ENCODE measurements around the gene ST3GAL4.

DNA sequence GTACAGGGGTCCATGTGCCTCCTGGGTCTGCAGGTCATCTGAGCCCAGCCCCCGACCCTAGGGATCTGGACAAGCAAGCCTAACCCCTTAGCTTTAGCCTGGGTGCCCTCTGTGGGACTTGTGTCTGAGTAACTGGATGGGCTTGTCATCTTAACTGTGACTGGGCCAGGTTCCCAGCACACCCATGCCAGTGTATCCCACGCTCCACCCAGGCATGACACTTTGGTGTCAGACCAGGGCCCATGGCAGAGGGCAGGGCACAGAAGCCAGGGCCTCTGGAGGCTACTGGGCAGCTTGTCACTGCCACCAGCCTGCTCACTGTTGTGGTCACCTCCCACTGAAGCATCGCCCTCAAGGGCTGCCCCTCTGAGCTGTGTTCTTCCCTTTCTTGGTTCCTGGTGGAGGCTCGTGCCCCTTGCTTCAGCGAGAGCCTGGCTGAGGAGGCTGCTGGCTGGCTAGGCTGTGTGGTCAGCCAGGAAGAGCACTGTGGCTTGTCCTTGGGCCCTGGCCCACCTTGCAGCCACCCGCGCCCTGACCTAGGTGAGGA is 80.8 kb downstream of the ST3GAL4 start:
- TF ChIP-seq, protein P1, sequence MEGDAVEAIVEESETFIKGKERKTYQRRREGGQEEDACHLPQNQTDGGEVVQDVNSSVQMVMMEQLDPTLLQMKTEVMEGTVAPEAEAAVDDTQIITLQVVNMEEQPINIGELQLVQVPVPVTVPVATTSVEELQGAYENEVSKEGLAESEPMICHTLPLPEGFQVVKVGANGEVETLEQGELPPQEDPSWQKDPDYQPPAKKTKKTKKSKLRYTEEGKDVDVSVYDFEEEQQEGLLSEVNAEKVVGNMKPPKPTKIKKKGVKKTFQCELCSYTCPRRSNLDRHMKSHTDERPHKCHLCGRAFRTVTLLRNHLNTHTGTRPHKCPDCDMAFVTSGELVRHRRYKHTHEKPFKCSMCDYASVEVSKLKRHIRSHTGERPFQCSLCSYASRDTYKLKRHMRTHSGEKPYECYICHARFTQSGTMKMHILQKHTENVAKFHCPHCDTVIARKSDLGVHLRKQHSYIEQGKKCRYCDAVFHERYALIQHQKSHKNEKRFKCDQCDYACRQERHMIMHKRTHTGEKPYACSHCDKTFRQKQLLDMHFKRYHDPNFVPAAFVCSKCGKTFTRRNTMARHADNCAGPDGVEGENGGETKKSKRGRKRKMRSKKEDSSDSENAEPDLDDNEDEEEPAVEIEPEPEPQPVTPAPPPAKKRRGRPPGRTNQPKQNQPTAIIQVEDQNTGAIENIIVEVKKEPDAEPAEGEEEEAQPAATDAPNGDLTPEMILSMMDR (IDR thresholded peaks at IDR 0.05): no peak
- TF ChIP-seq POLR2A (IDR thresholded peaks at IDR 0.05): no peak
